ENCODE results near the gene GNG12. TPM values are rescaled to one million over a fixed set of nuclear protein-coding genes. Genes with fewer than 3 reads are reported as not detected.
A peak's percentile ranks its signal among the peaks of the same experiment; 100 is the strongest.

The GNG12 gene
- total and polyA plus RNA-seq, 9 of the 15 experiments (the other 6 are each of a cell fraction or from before 2014, with no cell fraction given) = 2.6 to 6.0 (median 4.1) TPM

- TF ChIP-seq ZNF592 (IDR thresholded peaks at IDR 0.05) (peak; percentile 88), ZBTB33 (CRISPR knock-in tag; IDR thresholded peaks at IDR 0.05) (0 out of 2 replicates have a peak, but pooled peaks have one; percentile 13), MAFK (IDR thresholded peaks at IDR 0.05; ENCODE audit: low read length) (0 out of 2 replicates have a peak, but pooled peaks have one; percentile 15), ESRRA (IDR thresholded peaks at IDR 0.05; ENCODE audit: borderline replicate concordance, low read depth) (peak; percentile 84), VEZF1 (CRISPR knock-in tag; IDR thresholded peaks at IDR 0.05) (peak; percentile 40; the same call in 1 of the 2 replicates), ZNF398 (CRISPR knock-in tag; IDR thresholded peaks at IDR 0.05) (no peak), MLLT1 (IDR thresholded peaks at IDR 0.05) (peak in 1 of 2 experiments; percentile 40; a peak in 1 of 4 replicates), ARID1B (IDR thresholded peaks at IDR 0.05) (peak; percentile 87), GATA2 (CRISPR knock-in tag; IDR thresholded peaks at IDR 0.05) (peak; percentile 33; the same call in 1 of the 2 replicates), FOSL1 (tag; conservative IDR thresholded peaks at IDR 0.05) (peak; percentile 95), JUN (IDR thresholded peaks at IDR 0.05; ENCODE audit: borderline replicate concordance, low read depth, low read length) (peak; percentile 98), JUN (CRISPR knock-in tag; IDR thresholded peaks at IDR 0.05; ENCODE audit: borderline replicate concordance) (peak; percentile 97), E2F5 (CRISPR knock-in tag; IDR thresholded peaks at IDR 0.05) (no peak), HDAC3 (IDR thresholded peaks at IDR 0.05; ENCODE audit: borderline replicate concordance, partially characterized antibody) (peak; percentile 40)
Observed at GRCh38 chr1:67700692-67701410, 132.4 kb downstream of the GNG12 start (continued).

All from K562 (cell line).